Hepatic stellate cell (primary cell): ENCODE data around the gene THRA.

Experiments used
- DNase-seq: peaks from one replicate; pipeline ENCODE4 v3.0.0; 2011; ENCODE audit warnings: low spot score

THRA gene

GRCh38 chr17:40026816-40027613 is 35.8 kb upstream of the THRA start:
- DNase-seq = peak; percentile 92

- DNase-seq = peak; percentile 11
Measured at GRCh38 chr17:40027614-40028012, 35.2 kb upstream of the THRA start.

- no peak for DNase-seq
Measured at GRCh38 chr17:40028595-40028994, 34.2 kb upstream of the THRA start.

- peak; percentile 1 for DNase-seq
Measured at GRCh38 chr17:40031706-40032105, 31.1 kb upstream of the THRA start.

DNA sequence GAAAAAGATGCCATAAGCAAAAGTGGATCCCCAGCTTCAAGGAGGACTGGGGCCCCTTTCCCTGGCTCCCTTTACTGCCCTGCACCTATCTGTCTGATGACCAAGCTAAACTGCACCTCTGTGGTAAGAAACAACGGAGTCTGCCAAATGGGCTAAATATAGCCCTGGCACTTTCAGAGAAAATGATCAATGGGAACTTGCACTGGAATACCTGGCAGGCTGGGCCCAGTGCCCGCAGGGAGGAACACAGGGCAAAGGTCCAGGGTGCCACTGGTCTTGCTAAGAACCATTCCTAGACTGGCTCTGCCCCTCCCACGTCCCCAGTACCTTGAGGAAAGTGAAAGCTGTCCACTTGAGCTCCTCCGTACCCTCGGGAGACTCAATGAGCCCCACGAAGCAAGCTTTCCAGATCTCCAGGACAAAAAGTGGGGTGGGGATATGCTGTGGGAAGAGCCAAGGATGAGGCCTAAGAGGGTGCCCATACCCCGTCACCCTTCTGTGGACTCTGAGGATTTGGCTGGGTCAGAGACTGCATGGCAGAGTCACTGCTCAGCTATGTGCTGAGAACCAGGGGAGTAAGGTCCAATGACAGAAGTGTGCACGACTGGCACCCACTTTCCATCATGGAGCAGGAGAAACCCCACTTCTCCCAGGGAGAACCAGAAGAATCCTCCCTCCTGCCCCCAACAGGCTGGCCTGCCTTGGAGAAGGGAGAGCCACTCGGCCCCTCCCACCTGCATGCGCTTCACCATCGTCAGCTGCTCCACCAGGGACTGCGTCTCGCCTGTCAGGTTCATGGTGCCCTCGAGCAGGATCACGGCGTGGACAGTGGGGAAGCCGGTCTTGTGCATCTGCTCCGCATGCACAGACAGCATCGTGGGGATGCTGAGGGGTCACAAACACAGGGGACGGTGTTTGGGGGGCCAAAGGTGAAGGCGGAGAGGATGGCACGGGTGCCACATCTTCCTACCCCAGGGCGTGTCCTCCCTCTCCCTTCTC is 30.1 kb upstream of the THRA start:
- peak; percentile 2 for DNase-seq

DNA sequence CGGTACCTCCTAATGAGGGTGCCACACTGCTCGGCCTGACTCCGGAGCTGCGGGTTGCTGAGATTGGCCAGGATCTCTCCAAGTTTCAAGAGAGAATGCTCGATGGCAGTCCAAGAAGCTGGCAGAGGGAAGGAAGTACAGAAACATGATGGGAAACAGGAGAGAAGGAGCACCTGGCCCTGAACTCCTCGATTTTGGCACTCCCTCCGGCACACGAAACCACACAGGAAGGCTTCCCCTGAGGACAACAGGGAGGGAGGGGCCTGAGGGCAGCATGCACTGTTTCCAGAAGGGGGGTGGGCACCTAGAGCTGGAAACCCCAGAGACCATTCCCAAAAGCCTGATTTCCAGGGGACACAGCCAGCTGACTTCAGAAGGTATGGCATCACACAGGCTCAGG is 29.4 kb upstream of the THRA start:
- DNase-seq = no peak

DNA sequence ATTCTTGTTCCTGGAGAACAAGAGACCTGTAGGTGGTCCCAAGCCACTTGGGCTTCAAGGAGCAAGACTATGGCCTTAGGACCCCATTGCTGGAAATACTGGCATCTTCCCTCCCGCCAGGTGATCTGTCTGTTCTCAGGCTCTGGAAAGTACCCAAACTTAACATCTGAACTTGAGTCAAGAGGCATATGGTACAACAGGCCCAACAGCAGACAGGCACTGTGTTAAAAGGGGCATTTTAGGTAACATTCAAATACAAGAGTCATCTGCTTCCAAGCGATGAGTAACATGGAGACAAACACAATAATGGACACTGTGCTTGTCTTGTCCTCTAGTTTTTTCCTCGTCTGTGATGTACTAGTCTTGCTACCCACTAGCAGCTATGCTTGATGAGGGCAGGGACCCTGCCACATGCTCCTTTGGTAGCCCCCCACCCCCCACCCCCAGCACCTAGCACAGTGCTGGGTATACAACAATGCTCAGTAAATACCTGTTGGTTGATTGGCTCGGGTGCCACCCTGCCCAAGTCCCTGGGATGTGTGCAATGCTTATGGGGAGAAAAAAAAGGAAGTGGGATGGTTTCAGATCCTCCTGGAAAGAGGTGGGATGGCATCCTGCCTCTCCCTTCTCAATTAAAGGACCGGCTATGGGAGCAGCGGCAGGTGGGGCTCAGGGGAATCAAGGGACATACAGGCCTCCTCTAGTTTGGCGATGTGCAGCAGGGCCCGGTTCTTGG is 28.2 kb upstream of the THRA start:
- DNase-seq = peak; percentile 2

GRCh38 chr17:40035162-40035559 is 27.6 kb upstream of the THRA start:
- DNase-seq = no peak

DNA sequence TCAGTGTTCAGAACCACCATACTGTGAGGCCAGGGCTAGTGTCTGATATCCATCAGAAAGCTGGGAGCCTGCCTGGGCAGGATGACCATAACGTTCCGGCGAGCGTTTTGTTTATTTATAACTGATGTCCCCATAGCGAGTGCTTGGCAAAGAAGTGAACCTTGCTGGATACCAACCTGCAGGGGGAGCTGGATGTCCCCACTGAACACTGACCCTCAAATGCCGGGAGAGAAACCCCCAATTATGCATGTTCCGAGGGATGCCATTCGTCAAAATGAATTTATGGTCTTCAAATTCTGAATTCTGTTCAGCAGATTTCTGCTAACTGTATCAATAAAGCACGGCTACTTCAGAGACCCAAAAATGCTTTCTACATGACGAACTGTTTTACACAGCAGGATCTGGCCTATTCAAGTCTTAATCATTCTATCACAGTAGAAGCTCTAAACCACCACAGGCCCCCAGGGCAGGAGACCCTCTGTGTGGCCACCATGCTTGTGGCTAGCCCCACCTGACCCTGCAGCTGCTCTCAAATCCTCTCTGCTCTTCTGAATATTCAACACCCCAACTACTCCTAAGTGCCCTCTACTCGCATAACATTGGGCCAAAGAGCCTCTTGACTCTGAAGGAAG is 23.8 kb upstream of the THRA start:
- peak; percentile 88 for DNase-seq

GRCh38 chr17:40041196-40041595 is 21.6 kb upstream of the THRA start:
- no peak for DNase-seq

DNA sequence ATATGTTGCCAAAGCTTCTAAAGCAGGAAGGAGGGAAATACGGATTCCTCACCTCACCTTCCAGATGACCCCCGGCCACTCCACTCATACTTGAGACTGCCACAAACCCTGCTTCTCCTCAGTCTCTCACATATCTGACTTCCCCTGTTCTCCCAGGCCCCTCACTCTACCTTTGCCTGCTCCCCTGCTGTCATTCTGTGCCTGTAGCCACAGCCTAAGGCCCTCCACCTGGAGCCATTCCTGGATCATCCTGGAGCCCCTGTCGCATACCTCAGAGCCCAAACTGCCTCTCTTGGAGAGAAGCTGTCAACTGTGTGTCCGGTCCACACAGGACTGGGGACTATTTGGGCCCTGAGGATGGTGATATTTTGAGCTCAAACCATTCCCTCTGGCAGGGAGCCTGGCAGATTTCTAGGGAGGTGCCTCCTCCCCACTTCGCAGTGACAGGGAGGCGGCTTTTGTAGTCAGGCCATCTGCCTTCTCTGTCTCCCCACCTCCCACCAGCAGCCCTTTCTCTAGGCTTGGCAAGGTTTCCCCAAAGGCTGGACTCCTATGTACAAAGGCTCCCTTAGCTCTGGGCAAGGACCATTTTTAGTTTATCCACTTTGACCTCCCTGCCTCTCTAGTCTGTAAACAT is 6.3 kb upstream of the THRA start:
- no peak for DNase-seq

DNA sequence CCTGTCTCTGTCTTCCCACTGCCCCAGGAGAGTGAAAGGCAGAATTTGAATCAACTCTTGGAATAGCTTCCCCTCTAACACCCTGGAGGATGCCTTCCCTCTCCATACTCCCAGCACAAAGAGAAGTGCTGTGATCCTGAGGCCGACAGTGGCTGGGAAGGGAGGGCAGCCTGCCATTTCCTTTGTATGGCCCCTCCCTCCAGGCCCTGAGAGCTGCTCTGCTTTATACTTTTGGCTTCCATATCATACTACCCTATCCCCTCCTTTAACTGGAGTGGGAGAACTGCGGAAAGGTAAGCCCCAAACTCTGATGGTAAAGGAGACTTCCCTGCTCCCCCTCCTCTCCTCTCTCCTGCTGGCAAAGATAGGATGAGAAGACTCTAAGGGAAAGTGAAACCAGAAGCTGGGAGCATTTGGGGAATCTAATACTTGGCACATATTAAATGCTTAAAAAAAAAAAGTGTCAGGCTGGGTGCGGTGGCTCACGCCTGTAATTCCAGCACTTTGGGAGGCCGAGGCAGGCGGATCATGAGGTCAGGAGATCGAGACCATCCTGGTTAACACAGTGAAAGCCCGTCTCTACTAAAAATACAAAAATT is 4.5 kb upstream of the THRA start:
- no peak for DNase-seq

GRCh38 chr17:40058865-40059264 is 3.9 kb upstream of the THRA start:
- no peak for DNase-seq

- no peak for DNase-seq
Measured at GRCh38 chr17:40059729-40060475, 2.9 kb upstream of the THRA start.

- no peak for DNase-seq
Measured at GRCh38 chr17:40060887-40061608, 1.7 kb upstream of the THRA start.

- DNase-seq = no peak
Measured at GRCh38 chr17:40061609-40062038, 1.1 kb upstream of the THRA start.

DNA sequence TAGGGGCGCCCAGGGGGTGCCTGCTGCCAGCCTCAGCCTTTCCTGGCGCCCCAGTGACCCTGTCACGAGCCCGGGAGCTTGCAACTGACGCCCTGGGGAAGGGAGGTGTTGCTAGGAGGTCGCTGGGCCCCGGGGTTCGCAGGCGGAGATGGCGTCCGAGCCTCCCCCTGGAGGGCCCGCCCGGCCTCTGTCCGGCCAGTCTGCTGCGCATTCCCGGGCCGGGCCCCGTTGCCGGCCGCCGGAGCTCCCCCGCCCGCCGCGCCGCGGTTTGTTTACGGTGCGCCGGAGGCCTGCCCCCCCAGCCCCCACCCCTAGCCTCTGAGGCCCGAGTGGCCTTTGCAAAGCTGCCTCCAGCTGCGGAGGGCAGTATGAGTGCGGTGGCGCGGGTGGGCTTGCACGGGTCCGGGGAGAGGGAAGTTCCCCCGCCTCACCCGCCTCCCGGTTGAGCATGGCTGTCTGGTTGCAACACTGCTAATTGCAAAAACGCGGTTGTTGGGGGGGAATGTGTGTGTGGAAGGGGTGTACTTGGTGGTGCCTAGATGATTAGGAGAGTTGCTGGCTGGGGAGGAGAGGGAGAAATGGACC is 514 bp downstream of the THRA start:
- DNase-seq = no peak

DNA sequence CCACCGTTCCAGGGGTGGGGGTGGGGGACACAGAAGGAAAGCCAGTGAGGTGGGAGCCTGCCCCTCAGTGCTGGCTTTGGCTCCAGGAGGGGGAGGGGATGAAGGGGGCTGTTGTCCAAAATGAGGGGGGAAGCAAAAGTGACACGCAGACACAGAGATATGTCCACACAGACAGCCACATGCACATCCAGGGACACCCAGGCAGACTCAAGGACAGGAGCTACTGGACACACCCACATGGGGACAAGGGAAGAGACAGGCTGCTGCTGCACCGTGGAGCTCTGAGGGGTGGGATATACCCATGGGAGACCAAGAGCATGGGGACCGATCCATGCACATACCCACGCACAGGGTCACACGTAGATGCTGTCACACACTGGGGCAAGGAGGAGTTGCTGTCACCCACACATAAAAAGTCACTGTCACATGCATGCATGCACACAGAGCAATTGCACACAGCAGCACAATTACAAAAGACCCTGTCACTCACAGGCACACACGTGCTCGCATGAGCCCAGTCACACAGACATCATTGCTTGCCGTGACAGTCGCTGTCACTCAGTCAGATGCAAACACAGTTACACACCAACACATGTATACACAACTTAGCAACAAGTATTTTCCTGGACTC is 1.3 kb downstream of the THRA start:
- DNase-seq = no peak
